SK-N-MC (cell line): ENCODE measurements around the gene IQUB.

ENCODE experiments used
- EZH2 ChIP-seq: fragments of 200-600 bp; sonication (generic); IDR thresholded peaks from one replicate; pipeline ENCODE4 v1.6.1; 2017; ENCODE audit warnings: antibody characterized with exemption
- FOXP2 ChIP-seq: optimal IDR thresholded peaks from 2 replicates; pipeline ENCODE3; 2011; ENCODE audit warnings: mild to moderate bottlenecking, moderate library complexity; ENCODE audit not compliant: insufficient read depth; ENCODE audit errors: extremely low read length, control extremely low read depth
- POLR2AphosphoS5 ChIP-seq: IDR thresholded peaks from 2 replicates; pipeline ENCODE4 v1.6.1; 2012; ENCODE audit warnings: mild to moderate bottlenecking, low read depth, low read length, borderline replicate concordance

DNA sequence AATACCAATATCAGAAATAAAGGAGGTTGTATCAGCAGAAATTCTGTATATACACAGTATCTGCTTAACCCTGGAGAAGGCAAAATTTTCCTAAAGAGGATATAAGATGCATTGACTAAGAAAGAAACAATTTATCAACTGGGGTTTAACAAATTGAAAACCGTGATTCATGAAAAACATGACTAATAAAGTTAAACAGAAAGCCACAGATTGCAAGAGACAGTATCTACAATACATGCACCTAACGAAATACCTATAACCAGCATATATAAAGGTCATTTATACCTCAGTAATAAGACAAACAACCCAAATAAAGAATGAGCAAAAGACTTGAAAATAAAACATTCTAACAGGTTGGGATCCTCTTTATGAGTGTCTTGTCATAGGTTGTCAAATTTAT lies 101.8 kb downstream of the IQUB start:
- TF ChIP-seq POLR2AphosphoS5: no peak
- no peak for TF ChIP-seq EZH2
- TF ChIP-seq FOXP2: no peak
